Stomach (tissue), 9 donors: ENCODE data around the gene ZNF462. TPM values are rescaled to one million over a fixed set of nuclear protein-coding genes. Genes with fewer than 3 reads are reported as not detected.

ENCODE experiments used
- DNase-seq, 2 donors: peaks; one replicate each; pipeline versions ENCODE4 v3.0.0 to v3.0.0-alpha.2; 2013 to 2019
- H3K27ac ChIP-seq, 5 donors: fragments of 200-600 bp in 4 of 5; sonication (generic) in 4 of 5; one replicate each; pipeline ENCODE4 v1.5.1; 2013 to 2019; ENCODE audit warnings: mild to moderate bottlenecking in 1 of 5, moderate library complexity in 1 of 5
- H3K27me3 ChIP-seq, 3 donors: fragments of 200-600 bp; sonication (generic); one replicate each; pipeline ENCODE4 v1.5.1; 2017 to 2019; ENCODE audit warnings: mixed run types in 1 of 3
- H3K36me3 ChIP-seq, 4 donors: fragments of 200-600 bp; sonication (generic); 1 replicate in 3 of 4; 2 replicates in 1 of 4; pipeline ENCODE4 v1.5.1; 2016 to 2019
- H3K4me1 ChIP-seq, 4 donors: fragments of 200-600 bp; sonication (generic); one replicate each; pipeline ENCODE4 v1.5.1; 2016 to 2019
- H3K4me3 ChIP-seq, 4 donors: fragments of 200-600 bp; sonication (generic) in 3 of 4; one replicate each; pipeline ENCODE4 v1.5.1; 2016 to 2019; ENCODE audit warnings: mild to moderate bottlenecking in 1 of 4
- H3K9me3 ChIP-seq, 4 donors: fragments of 200-600 bp; sonication (generic); one replicate each; pipeline ENCODE4 v1.5.1; 2016 to 2019
- EP300 ChIP-seq: sonication (generic); formaldehyde crosslinking; IDR thresholded peaks from one replicate; pipeline ENCODE4 v1.6.1; 2017; ENCODE audit warnings: antibody characterized with exemption
- POLR2A ChIP-seq, 4 donors: fragments of 450-650 bp; IDR thresholded peaks; one replicate each; pipeline ENCODE4 v1.6.1; 2016; ENCODE audit warnings: antibody characterized with exemption in 4 of 4, control low read depth in 2 of 4, mild to moderate bottlenecking in 1 of 4, moderate library complexity in 1 of 4
- POLR2AphosphoS5 ChIP-seq, 3 donors: sonication (generic); formaldehyde crosslinking; IDR thresholded peaks; one replicate each; pipeline ENCODE4 v1.6.1; 2016; ENCODE audit warnings: antibody characterized with exemption in 3 of 3
- WGBS, 5 donors: extraction: QIAGEN DNeasy Blood & Tissue Kit in 3 of 5; methylation state at CpG; one replicate each; pipeline versions ENCODE4 v1.1.5 to v1.1.7; 2013 to 2018; 5-methylcytosine and 5-hydroxymethylcytosine counted together
- intact Hi-C: fragments of 100-400 bp; cut with DNase I; formaldehyde crosslinking; loops from one replicate; pipeline ENCODE4 v1.15.1; 2023; ENCODE audit warnings: low total_unique reads
- polyA plus RNA-seq, 3 donors: library from polyadenylated mRNA; stranded (reverse); fragments of 200-250 nt; gene quantifications; one replicate each; pipeline ENCODE4 v1.2.3, GENCODE V29; 2013
- total RNA-seq, 5 donors: library from RNA; depleted of rRNA; stranded (reverse); fragments of >200 nt; gene quantifications; one replicate each; pipeline versions ENCODE4 v1.1.0 to v1.2.3, GENCODE V29; 2014 to 2016
- TF ChIP-seq, protein P1 (sequence below), 7 experiments: fragments of 450-650 bp in 4 of 7; fragments of 200-600 bp in 3 of 7; sonication (generic) in 3 of 7; IDR thresholded peaks; one replicate each; pipeline ENCODE4 v1.5.1; 2016 to 2019; ENCODE audit warnings: antibody characterized with exemption in 7 of 7, control low read depth in 2 of 7, mild to moderate bottlenecking in 1 of 7
- donor health status: healthy with polysubstance abuse.
- donor health status: Bipolar disorder and iron deficiency.
- donor health status: healthy.

Gene ZNF462
- total and polyA plus RNA-seq, 8 donors: 0.50 to 60.1 (median 10.1) TPM

DNA sequence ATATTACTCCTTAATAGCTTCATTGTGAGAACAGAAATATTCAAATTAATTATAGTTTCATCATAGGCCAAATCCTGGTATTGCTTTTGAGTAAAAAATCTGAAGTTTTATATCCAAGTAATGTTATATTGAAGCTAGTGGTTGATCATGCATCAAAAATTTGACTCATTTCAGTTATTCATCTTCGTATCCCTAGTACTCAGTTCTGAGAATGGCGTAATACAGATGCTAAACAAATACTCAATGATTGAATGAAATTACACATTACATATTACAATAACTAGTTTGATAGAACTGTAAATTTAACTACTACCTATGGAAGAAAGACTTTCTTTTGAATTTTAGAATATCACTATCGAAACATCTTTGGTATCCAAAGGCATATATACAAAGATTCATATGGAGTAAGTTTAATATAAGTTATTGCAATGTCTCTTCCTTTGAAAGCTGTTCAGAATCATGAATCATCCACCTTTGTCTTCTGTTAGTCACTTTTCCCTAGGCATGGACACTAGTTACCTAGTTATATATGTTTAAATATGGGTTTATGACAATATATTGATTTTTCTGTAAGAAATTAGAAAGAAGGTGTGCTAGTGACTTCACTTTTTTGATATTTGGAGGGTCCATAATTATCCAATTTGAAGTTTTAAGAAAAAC is 5.0 kb upstream of the ZNF462 start:
- intact Hi-C loops: no loop called here
- 93 to 98% (median 97%) methylated on average over 3 of the region's 3 CpGs for WGBS, 5 donors
- no peak for DNase-seq
- TF ChIP-seq POLR2A (IDR thresholded peaks at IDR 0.05) (no peak), EP300 (no peak), POLR2AphosphoS5 (IDR thresholded peaks at IDR 0.05) (no peak)
- TF ChIP-seq, protein P1, sequence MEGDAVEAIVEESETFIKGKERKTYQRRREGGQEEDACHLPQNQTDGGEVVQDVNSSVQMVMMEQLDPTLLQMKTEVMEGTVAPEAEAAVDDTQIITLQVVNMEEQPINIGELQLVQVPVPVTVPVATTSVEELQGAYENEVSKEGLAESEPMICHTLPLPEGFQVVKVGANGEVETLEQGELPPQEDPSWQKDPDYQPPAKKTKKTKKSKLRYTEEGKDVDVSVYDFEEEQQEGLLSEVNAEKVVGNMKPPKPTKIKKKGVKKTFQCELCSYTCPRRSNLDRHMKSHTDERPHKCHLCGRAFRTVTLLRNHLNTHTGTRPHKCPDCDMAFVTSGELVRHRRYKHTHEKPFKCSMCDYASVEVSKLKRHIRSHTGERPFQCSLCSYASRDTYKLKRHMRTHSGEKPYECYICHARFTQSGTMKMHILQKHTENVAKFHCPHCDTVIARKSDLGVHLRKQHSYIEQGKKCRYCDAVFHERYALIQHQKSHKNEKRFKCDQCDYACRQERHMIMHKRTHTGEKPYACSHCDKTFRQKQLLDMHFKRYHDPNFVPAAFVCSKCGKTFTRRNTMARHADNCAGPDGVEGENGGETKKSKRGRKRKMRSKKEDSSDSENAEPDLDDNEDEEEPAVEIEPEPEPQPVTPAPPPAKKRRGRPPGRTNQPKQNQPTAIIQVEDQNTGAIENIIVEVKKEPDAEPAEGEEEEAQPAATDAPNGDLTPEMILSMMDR (IDR thresholded peaks at IDR 0.05): no peak
- Histone ChIP-seq H3K4me3 (no peak overlapping the region), H3K27ac (no peak overlapping the region), H3K36me3 (no peaks in the 10 kb centered on the region), H3K27me3 (peaks cover 0 to 44% (median 28%) of the 10 kb centered on the region in 3 donors), H3K4me1 (peaks cover 0 to 31% (median 28%) of the 10 kb centered on the region in 4 donors), H3K9me3 (no peaks in the 10 kb centered on the region)

GRCh38 chr9:106859957-106860720 is 2.8 kb upstream of the ZNF462 start:
- Histone ChIP-seq H3K9me3 (no peaks in the 10 kb centered on the region), H3K4me1 (peaks cover 0 to 44% (median 35%) of the 10 kb centered on the region in 4 donors), H3K4me3 (peak overlapping the region; percentile 67 to 79 (median 72)), H3K27me3 (peaks cover 0 to 58% (median 37%) of the 10 kb centered on the region in 3 donors), H3K27ac (peak overlapping the region; percentile 27 to 87 (median 39)), H3K36me3 (no peaks in the 10 kb centered on the region)
- WGBS, 5 donors: 2 to 5% (median 3%) methylated on average over 38 to 43 of the region's 43 CpGs
- intact Hi-C loops: no loop called here
- TF ChIP-seq EP300: no peak
- no peak for TF ChIP-seq POLR2AphosphoS5 (IDR thresholded peaks at IDR 0.05)
- TF ChIP-seq, protein P1 (IDR thresholded peaks at IDR 0.05): no peak
- DNase-seq: peak in 1 of 2 donors; percentile 72

- Histone ChIP-seq H3K36me3 (no peaks in the 10 kb centered on the region), H3K9me3 (no peaks in the 10 kb centered on the region), H3K27me3 (peaks cover 0 to 58% (median 37%) of the 10 kb centered on the region in 3 donors), H3K4me3 (peak overlapping the region; percentile 67 to 79 (median 72)), H3K4me1 (peaks cover 0 to 44% (median 35%) of the 10 kb centered on the region in 4 donors), H3K27ac (peak overlapping the region; percentile 27 to 87 (median 39))
- intact Hi-C loops: no loop called here
- TF ChIP-seq POLR2A (IDR thresholded peaks at IDR 0.05) (no peak), EP300 (no peak), POLR2AphosphoS5 (IDR thresholded peaks at IDR 0.05) (no peak)
- TF ChIP-seq, protein P1 (IDR thresholded peaks at IDR 0.05): no peak
- DNase-seq: peak in 1 of 2 donors; percentile 68
- 1 to 4% (median 2%) methylated on average over 51 of the region's 51 CpGs for WGBS, 5 donors
Measured at GRCh38 chr9:106860721-106861639, 2.0 kb upstream of the ZNF462 start.

DNA sequence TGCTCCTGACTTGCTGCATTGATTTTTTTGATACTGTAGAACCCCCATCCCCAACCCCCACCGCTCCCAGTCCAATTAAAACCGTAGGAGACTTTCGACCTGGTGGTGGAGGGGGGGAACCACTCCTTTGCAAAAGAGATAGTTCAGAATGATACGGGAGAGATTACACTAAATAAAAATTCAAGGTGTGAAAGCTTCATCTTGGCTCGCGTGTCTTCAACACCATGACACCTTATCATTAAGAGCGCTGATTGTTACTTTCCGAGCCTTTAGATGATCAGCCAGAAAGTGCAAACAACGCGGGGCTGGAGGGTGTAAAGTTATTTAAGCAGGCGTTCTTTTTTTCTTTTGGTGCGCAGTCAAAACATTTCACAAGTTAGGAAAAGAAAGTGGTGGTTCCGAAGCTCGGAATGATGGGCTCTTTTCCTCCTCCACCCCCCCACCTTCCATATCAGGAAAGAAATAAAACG is 1.3 kb upstream of the ZNF462 start:
- DNase-seq: no peak
- TF ChIP-seq POLR2A (IDR thresholded peaks at IDR 0.05) (no peak), EP300 (no peak), POLR2AphosphoS5 (IDR thresholded peaks at IDR 0.05) (no peak)
- TF ChIP-seq, protein P1 (IDR thresholded peaks at IDR 0.05): no peak
- Histone ChIP-seq H3K36me3 (no peaks in the 10 kb centered on the region), H3K27ac (peak overlapping the region in 4 of 5 donors; percentile 76 to 87 (median 82)), H3K27me3 (peaks cover 0 to 58% (median 37%) of the 10 kb centered on the region in 3 donors), H3K9me3 (no peaks in the 10 kb centered on the region), H3K4me3 (peak overlapping the region; percentile 67 to 79 (median 72)), H3K4me1 (peaks cover 0 to 44% (median 35%) of the 10 kb centered on the region in 4 donors)
- intact Hi-C loops: no loop called here
- 1 to 3% (median 2%) methylated on average over 15 of the region's 15 CpGs for WGBS, 5 donors
